Right cardiac atrium (tissue), 5 donors: Measurements from ENCODE around the gene PRDM10. TPM values are rescaled to one million over a fixed set of nuclear protein-coding genes. Genes with fewer than 3 reads are reported as not detected.

Experiments used
- ATAC-seq, 2 donors: fragments of 200-7000 bp; cut with Tn5 transposase; one replicate each; pipeline versions ENCODE4 v1.8.0 to v1.9.1; 2020; ENCODE audit warnings: moderate library complexity in 2 of 2, mild to moderate bottlenecking in 1 of 2
- DNase-seq, 3 donors: peaks; one replicate each; pipeline ENCODE4 v3.0.0-alpha.2; 2020
- H3K27ac ChIP-seq: one replicate; pipeline ENCODE4 v1.5.1; 2013; ENCODE audit warnings: mild to moderate bottlenecking, low read length, control low read depth, moderate library complexity
- H3K27me3 ChIP-seq: one replicate; pipeline ENCODE4 v1.6.1; 2013; ENCODE audit not compliant: control insufficient read depth, insufficient read depth
- H3K4me1 ChIP-seq: one replicate; pipeline ENCODE4 v1.6.1; 2013; ENCODE audit warnings: low read length; ENCODE audit not compliant: control insufficient read depth, insufficient read depth
- H3K4me3 ChIP-seq: one replicate; pipeline ENCODE4 v1.5.1; 2013; ENCODE audit warnings: low read length, control low read depth
- H3K9me3 ChIP-seq: one replicate; pipeline ENCODE4 v1.6.1; 2013; ENCODE audit warnings: low read length; ENCODE audit not compliant: control insufficient read depth
- WGBS: extraction: QIAGEN DNeasy Blood & Tissue Kit; methylation state at CpG from one replicate; pipeline ENCODE4 v1.1.7; 2013; 5-methylcytosine and 5-hydroxymethylcytosine counted together
- intact Hi-C, 4 donors: fragments of 100-400 bp; cut with DNase I; formaldehyde crosslinking; loops; one replicate each; pipeline versions ENCODE4 v1.11.0 to v1.14.0; 2022 to 2023
- polyA plus RNA-seq: library from polyadenylated mRNA; stranded (reverse); fragments of 200-250 nt; gene quantifications from one replicate; pipeline ENCODE4 v1.2.3, GENCODE V29; 2013
- total RNA-seq, 4 donors: library from RNA; stranded (reverse); fragmentation: NEBNext Ultra II Directional; extraction: Animal tissue kit (Norgen Biotek cat#: 25700); gene quantifications; one replicate each; pipeline ENCODE4 v1.2.1, GENCODE V29; 2021
- donor health status: healthy with polysubstance abuse.
- donor health status: DM: no; HTN: yes; CAD: no.
- donor health status: DM: no; HTN: no; CAD: no.
- donor health status: DM: no; HTN: yes; CAD: no; lungs with severe emphysema.
- donor health status: DM: yes; HTN: yes; CAD: no.

PRDM10 gene
- total and polyA plus RNA-seq, 5 donors, result 1.6 to 7.2 (median 6.1) TPM

DNA sequence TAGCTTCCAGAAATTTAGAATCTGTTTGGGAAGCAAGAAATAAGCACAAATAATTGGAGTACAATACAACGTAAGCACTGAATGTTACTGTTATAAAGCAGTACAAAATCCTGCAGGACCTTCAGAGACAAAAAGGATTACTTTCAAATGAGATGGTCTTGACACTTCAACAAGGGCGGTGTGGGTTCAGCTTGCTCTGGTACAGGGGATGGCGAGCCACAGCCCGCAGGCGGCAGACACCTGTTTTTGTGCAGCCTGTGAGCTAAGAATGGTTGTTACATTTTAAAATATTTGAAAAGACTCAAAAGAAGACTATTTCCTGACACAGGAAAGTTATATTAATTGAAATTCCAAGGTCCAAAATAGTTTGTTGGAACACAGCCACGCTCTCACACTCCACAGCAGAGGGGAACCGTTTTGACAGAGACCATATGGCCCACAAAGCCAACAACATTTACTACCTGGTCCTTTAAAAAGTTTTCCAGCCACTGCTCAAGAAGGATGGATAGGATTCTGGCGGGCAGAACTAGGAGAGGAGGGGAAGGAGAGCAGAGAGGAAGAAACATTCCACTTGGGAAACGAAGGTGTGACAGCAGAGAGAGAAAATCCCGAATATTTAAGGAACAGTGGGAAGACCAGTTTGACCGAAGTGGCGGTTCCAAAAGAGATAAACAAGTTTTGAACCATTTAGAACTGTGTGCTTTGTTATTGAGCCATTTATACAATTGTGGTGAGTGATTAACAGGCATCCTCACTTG, 6.3 kb downstream of the PRDM10 start:
- H3K4me3 ChIP-seq, result no peak overlapping the region
- H3K9me3 ChIP-seq, result no peaks in the 10 kb centered on the region
- no peak overlapping the region for H3K27ac ChIP-seq
- WGBS, result 42% methylated on average over 12 of the region's 12 CpGs
- H3K4me1 ChIP-seq, result peaks cover 4% of the 10 kb centered on the region
- no peaks in the 10 kb centered on the region for H3K27me3 ChIP-seq
- no peak for DNase-seq
- no peak for ATAC-seq
- intact Hi-C loops, result no loop called here

DNA sequence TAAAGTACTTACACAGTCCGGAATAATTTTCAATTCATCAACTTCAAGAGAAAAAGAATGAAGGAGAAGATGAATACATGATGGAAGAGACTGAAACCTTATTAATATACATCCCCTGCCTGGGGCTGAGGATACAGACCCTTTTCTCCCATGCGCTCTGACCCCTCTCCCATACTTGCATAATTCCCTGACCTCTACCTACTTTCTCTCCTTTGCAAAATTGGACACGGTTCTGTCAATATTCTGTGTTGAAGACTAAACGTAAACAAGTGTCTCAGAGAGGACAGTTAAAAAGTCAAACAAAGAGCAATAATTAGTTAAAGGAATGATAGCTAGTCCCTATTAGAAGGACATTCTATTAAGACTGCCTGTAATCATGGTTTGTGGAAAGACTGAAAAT, 7.5 kb downstream of the PRDM10 start:
- H3K9me3 ChIP-seq, result no peaks in the 10 kb centered on the region
- no peak overlapping the region for H3K27ac ChIP-seq
- intact Hi-C loops, result no loop called here
- no peak overlapping the region for H3K4me3 ChIP-seq
- H3K4me1 ChIP-seq, result peaks cover 4% of the 10 kb centered on the region
- ATAC-seq (no peak), DNase-seq (no peak)
- WGBS, result 96% methylated on average over 4 of the region's 4 CpGs
- no peaks in the 10 kb centered on the region for H3K27me3 ChIP-seq

DNA sequence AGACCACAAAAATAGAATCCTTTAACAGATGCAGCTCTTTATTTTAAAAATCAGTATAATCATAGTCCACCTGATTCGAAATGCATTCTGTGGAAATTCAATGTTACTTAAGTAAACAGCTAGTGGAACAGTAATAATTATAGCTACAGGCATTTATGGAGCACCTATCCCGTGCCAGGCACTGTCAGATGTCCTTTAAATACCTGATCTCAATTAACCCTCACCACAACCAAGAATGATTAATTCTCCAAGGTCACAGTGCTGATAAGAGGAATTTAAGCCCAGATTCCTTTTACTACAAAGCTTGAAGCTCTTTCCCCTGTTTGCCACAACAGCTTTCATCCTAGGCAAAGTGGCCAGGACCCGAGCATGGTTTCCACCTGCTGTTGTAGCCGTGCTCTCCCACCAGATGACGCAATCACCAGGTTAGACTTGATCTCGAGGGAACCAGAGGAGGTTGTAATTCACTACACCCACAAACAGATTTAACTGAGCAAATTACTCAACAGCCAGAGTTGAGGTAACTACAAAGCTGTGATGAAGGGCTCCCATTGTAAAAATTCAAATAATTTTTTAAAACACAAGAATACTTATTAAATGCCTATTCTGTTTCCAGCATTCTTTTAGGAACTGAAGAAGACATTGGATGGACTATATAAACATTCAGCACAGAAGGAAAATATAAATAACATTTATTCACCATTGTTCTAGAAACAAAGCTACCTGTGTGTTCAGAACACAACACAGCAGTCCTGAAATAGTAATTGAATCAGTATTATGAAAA, 10.3 kb downstream of the PRDM10 start:
- 48% methylated on average over 6 of the region's 6 CpGs for WGBS
- no peak for DNase-seq
- ATAC-seq, result peak in 1 of 2 donors; percentile 47
- H3K27me3 ChIP-seq, result no peaks in the 10 kb centered on the region
- H3K4me1 ChIP-seq, result peaks cover 4% of the 10 kb centered on the region
- intact Hi-C loops, result no loop called here
- no peak overlapping the region for H3K27ac ChIP-seq
- no peaks in the 10 kb centered on the region for H3K9me3 ChIP-seq
- no peak overlapping the region for H3K4me3 ChIP-seq

DNA sequence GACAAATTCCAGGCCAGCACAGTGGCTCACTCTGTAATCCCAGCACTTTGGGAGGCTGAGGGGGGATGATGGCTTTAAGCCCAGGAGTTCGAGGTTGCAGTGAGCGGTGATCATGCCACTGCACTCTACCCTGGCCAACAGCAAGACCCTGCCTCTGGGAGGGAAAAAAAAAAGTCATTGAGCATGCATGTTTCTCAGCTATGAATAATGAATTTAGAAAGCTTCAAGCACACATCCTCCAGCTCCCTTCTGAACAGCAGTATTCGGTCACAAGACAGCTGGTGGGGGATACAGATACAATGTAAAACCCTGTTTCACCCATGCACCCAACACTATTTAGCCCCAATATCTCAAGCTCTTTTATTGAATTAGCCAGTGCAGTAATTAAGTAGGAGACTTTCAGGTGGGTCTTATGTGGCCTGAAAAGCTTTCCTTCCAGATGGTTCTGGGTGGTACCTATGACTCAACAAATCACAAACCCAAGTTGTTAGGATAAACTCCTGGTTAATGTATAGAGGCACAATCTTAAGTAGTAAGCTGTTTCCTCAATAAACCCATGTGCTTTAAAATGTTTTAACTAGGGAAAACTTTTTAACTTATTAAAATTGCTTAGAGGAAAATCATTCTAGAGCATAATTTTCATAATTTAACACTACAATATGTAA, 13.4 kb downstream of the PRDM10 start:
- Histone ChIP-seq H3K9me3 (no peaks in the 10 kb centered on the region), H3K27ac (no peak overlapping the region), H3K4me3 (no peak overlapping the region), H3K4me1 (no peaks in the 10 kb centered on the region), H3K27me3 (no peaks in the 10 kb centered on the region)
- 66% methylated on average over 3 of the region's 3 CpGs for WGBS
- ATAC-seq (no peak), DNase-seq (no peak)
- intact Hi-C loops, result no loop called here

DNA sequence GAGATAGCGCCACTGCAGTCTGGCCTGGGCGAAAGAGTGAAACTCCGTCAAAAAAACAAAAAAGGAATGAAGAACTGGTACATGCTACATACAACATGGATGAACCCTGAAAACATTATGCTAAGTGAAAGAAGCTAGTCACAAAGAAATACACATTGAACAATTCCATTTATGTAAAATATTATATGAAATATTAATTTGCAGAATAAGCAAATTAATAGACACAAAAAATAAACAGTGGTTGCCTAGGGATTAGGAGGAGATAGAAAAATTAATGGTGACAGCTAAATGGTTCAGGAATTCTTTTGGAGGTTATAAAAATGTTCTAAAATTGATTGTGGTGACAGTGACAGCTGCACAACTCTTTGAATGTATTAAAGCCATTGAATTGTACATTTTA, 14.7 kb downstream of the PRDM10 start:
- H3K27ac ChIP-seq, result no peak overlapping the region

DNA sequence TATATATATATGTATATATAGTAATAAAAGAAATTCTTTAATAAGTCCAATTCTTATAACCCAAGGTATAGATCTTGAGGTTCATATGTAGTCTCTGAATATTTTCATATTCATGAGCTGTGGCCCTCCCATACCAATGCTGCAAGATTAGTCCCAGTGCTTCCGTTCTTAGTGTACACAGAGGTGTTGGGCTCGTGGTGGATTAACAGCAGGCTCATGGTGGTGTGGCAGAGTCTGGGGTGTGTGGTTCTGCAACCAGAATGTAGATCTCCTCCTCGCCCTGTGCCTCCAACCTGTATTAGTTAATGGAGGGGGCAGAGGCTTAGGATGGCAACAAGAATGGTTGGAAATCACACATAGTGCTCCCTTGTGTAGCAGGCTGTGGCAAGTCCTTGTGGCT, 16.8 kb downstream of the PRDM10 start:
- ATAC-seq (no peak), DNase-seq (no peak)
- H3K4me3 ChIP-seq, result no peak overlapping the region
- H3K9me3 ChIP-seq, result no peaks in the 10 kb centered on the region
- H3K27me3 ChIP-seq, result no peaks in the 10 kb centered on the region
- H3K4me1 ChIP-seq, result no peaks in the 10 kb centered on the region
- intact Hi-C loops, result no loop called here
- H3K27ac ChIP-seq, result no peak overlapping the region
- 95% methylated on average over 3 of the region's 3 CpGs for WGBS

More for the DNA sequence above, 14.7 kb downstream of the PRDM10 start:
- 99% methylated on average over 3 of the region's 3 CpGs for WGBS
- ATAC-seq, result no peak
- intact Hi-C loops, result no loop called here
- H3K4me1 ChIP-seq, result no peaks in the 10 kb centered on the region
- H3K4me3 ChIP-seq, result no peak overlapping the region
- no peaks in the 10 kb centered on the region for H3K27me3 ChIP-seq
- no peak for DNase-seq
- H3K9me3 ChIP-seq, result no peaks in the 10 kb centered on the region

DNA sequence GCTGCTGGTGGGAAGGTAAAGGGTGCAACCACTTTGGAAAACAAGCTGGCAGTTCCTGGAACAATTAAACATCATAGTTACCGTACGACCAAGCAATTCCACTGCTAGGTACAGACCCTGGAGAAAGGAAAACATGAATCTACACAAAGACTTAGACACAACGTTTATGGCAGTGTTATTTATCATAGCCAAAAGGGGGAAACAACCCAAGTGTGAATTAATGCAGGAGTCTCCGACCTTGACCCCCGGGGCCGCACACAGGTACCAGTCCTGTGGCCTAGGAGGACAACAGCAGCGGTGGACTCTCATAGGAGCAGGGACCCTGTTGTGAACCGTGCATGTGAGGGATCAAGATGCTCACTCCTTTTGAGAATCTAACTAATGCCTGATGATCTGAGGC, 22.5 kb downstream of the PRDM10 start:
- Histone ChIP-seq H3K27me3 (no peaks in the 10 kb centered on the region), H3K27ac (no peak overlapping the region), H3K4me1 (no peaks in the 10 kb centered on the region), H3K4me3 (no peak overlapping the region), H3K9me3 (no peaks in the 10 kb centered on the region)
- 91% methylated on average over 8 of the region's 8 CpGs for WGBS
- intact Hi-C loops, result no loop called here
- no peak for DNase-seq
- no peak for ATAC-seq

DNA sequence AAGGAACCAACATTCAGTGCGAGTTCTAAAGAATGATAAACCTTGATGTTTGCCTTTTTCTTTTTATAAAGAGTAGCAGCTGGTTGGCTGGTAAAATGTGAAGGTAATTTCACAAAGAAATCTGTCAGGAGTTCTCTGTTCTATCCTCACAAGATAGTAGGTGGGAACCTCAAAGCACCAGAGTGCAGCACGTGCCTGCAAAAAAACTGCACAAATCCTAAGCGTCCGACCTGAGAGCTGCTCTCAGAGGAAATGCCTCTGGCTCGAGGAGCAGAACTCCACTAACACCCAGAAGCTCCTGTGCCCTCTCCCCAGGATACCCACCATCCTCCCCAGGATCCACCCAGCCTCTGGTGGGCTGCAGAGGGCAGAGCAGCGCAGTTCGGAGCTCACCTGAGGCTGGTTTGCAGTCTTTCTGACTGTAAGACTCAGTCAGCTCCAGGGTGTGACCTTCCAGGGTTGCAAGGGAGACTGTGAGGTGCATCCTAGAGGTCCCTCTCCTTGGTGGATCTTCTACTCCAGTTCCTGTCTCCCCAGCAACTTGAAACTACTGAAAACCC, 23.5 kb downstream of the PRDM10 start:
- Histone ChIP-seq H3K4me3 (no peak overlapping the region), H3K27me3 (no peaks in the 10 kb centered on the region), H3K9me3 (no peaks in the 10 kb centered on the region), H3K27ac (no peak overlapping the region), H3K4me1 (no peaks in the 10 kb centered on the region)
- 81% methylated on average over 7 of the region's 7 CpGs for WGBS
- ATAC-seq (no peak), DNase-seq (no peak)
- intact Hi-C loops, result no loop called here

DNA sequence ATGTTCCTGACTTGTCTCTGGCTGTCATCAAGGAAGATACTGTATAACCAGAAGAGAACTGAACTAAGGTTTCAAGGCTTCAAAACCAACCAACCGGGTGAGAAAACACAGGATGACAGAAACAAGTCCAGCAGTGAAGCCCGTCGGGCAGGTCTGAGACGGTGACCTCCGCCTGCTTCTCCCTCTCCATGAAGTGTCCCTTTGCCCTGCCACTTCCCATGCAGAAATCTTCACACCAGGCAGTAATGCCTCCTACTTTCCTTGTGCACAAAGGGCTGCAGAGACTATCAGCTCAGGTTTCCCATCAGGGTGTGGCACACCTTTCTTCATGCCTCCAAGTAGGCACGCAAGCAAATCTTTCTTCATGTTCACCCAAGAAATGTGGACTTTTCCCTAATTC, 24.2 kb downstream of the PRDM10 start:
- intact Hi-C loops, result no loop called here
- DNase-seq (no peak), ATAC-seq (no peak)
- no peaks in the 10 kb centered on the region for H3K27me3 ChIP-seq
- H3K4me1 ChIP-seq, result no peaks in the 10 kb centered on the region
- 94% methylated on average over 6 of the region's 6 CpGs for WGBS
- H3K4me3 ChIP-seq, result no peak overlapping the region
- no peaks in the 10 kb centered on the region for H3K9me3 ChIP-seq
- no peak overlapping the region for H3K27ac ChIP-seq

DNA sequence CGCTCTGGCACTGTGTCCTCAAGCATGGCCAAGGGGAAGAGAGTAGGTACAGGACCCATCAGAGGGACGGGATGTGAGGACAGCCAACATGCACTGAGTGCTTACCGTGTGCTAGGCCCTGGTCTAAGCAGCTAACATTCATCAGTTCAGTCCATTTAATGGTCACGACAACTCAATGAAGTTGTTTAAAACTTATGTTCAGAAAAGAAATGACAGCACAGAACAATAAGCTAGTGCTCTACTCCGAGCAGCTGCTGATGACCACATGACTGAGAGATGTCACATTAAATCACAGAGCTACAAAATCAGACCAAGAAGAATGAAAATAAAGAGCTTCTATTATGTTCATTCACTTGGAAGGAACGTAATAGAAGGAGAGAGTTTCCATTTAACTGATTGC, 26.3 kb downstream of the PRDM10 start:
- Histone ChIP-seq H3K9me3 (no peaks in the 10 kb centered on the region), H3K27ac (no peak overlapping the region), H3K4me1 (no peaks in the 10 kb centered on the region), H3K27me3 (no peaks in the 10 kb centered on the region), H3K4me3 (no peak overlapping the region)
- DNase-seq (no peak), ATAC-seq (no peak)
- intact Hi-C loops, result no loop called here
- 88% methylated on average over 6 of the region's 6 CpGs for WGBS

DNA sequence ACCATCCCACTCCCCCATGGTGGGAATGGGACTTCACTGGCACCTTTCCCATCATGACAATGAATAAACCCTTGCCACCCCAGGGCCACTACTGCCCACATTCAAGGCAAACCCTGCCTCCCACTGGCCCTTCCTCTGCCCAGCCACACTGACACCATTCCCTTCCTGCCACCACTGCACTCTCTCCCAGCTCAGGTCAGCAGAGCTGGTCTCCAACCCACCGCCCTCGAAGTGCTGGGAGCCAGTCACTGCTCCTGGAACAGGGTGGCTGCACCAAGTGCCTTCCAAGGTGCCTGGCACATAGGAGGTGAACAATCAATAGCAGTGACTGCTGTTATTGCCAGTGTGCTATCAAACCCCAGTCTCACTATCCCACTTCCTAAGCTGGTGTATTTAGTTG, 27.1 kb downstream of the PRDM10 start:
- Histone ChIP-seq H3K4me1 (no peaks in the 10 kb centered on the region), H3K9me3 (no peaks in the 10 kb centered on the region), H3K27ac (no peak overlapping the region), H3K27me3 (no peaks in the 10 kb centered on the region), H3K4me3 (no peak overlapping the region)
- DNase-seq (no peak), ATAC-seq (no peak)
- 96% methylated on average over 2 of the region's 2 CpGs for WGBS
- intact Hi-C loops, result no loop called here
